Activated CD4-positive, alpha-beta T cell treated with anti-CD3 and anti-CD28 coated beads, Interleukin-2, amount 50 U/mL, for 1 hour (primary cell): ENCODE data around the gene TAF4.
"Not testable (repeated sequence)": the region's sequence is repeated elsewhere in the genome, so short reads cannot be mapped to it uniquely, and the experiment has no call there.

ENCODE experiments used
- DNase-seq: peaks from one replicate; pipeline ENCODE4 v3.0.0-alpha.2; 2020

TAF4 gene

GRCh38 chr20:61973515-61974356 lies 91.9 kb downstream of the TAF4 start:
- no peak for DNase-seq

- no peak for DNase-seq
Measured at GRCh38 chr20:61972636-61973508, 92.8 kb downstream of the TAF4 start.

DNA sequence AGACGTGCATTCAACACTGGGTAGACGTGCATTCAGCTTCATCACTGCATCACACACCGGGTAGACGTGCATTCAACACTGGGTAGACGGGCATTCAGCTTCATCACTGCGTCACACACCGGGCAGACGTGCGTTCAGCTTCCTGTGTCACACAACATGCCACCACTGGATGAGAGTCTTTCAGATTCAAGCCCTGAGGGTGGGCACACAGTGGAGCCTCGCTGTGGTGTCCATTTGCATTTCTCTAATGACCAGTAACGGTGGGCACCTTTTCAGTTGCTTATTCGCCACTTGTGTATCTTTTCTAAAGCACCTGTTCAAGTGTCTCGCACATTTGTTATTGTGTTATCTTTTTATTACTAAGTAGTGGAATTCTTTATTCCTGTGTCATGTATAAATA lies 94.1 kb downstream of the TAF4 start:
- not testable (repeated sequence) for DNase-seq

DNA sequence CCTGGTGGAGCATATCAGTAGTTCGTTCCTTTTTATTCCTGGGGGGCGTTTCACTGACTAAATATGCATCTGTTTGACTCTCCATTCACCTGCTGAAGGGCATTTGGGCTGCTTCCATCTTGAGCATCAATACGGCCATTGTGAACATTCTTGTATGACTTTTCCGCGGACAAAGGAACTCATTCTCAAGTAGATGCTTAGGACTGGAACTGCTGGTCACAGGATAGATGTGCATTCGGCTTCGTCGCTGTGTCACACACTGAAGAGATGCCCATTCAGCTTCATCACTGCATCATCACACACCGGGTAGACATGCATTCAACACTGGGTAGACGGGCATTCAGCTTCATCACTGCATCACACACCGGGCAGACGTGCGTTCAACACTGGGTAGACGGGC lies 95.3 kb downstream of the TAF4 start:
- DNase-seq, result no peak

DNA sequence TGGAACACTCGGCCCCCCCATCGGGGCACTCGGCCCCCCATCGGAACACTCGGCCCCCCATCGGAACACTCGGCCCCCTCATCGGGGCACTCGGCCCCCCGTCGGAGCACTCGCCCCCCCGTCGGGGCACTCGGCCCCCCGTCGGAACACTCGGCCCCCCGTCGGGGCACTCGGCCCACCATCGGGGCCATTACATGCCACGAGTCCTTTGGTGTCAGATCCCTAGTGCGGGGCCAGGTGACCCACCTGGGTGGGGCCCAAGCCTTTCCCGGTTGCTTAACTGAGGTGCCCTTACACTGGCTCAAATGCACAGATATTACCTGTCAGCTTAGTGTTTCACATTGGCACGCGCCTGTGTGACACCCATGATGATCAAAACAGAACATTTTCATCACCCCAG lies 95.9 kb downstream of the TAF4 start:
- DNase-seq, result no peak

GRCh38 chr20:61968932-61969331 lies 96.7 kb downstream of the TAF4 start:
- DNase-seq, result no peak

DNA sequence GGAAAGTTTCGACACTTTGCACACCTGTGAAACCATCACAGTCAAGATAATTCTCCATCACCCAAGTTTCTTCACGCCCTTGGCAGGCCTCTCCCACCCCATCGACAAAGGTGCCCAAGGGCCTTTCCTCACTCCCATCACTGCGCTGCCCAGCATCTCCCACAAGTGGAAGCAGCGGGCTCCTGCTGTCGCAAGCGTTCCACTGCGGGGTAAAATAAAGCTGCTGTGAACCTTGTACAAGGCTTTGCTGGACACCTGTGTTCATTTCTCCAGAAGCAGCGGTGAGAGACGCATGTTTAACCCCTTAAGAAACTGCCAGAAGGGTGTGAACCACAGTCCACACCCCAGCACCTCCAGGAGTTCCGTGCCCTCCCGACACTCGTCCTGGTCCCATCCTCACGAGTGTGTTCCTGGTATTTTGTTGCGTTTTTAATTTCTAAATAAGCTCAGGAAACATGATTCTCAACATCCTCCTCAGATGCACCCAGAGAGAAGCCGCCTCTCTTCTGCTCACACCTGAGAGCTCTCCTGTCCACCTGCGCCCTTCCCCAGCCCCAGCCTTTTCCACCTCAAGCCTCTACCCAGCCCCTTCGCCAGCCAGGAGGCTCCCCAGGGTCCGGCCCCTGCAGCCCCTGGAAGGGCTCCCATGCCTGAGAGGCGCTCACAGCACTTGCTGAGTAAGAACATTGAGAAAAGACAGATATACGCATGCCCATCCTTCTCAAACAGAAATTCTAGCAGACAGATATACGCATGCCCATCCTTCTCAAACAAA lies 97.5 kb downstream of the TAF4 start:
- DNase-seq, result no peak

- no peak for DNase-seq
Measured at GRCh38 chr20:61967300-61967699, 98.4 kb downstream of the TAF4 start.

GRCh38 chr20:61966492-61967244 lies 99.0 kb downstream of the TAF4 start:
- no peak for DNase-seq

DNA sequence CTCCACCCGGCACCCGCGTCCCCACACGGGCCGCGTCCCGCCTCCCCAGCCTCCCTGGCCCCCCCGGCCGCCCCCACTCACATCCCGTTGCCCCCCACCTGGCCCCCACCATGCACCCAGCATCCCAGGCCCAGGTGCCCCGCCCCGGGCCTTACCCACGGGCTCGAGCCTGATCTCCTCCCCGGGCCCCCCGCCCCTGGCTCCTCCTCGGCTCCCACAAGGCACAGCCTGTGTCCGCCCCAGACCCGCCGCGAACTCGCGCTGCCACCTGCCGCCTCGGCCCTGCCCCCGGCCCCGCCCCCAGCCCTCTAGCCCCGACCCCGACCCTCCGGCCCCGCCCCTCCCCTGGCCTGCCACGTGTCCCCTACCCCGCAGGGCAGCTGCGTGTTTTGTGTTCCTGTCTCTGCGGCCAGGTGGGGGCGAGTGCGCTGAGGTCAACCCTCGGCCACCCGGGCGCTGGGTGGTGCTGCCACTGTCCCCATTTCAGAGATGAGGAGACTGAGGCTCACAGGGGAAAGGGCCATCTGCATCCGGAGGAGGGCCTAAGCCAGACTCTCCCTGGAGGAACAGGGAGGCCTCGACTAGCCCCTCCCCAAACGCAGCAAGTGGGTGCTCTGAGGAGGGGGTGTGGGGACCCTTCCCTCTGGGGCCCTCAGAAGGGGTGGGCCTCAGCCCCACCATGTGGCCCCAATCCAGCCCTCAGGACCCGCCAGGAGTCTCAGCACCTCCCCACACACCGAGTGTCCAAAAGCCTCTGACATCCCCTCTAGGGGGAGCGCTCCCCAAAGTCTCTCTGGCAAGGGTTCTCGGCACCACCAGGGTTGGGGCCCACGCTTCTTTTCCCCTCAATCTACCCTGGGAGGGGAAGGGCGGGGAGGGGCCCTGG lies 99.8 kb downstream of the TAF4 start:
- DNase-seq, result no peak

DNA sequence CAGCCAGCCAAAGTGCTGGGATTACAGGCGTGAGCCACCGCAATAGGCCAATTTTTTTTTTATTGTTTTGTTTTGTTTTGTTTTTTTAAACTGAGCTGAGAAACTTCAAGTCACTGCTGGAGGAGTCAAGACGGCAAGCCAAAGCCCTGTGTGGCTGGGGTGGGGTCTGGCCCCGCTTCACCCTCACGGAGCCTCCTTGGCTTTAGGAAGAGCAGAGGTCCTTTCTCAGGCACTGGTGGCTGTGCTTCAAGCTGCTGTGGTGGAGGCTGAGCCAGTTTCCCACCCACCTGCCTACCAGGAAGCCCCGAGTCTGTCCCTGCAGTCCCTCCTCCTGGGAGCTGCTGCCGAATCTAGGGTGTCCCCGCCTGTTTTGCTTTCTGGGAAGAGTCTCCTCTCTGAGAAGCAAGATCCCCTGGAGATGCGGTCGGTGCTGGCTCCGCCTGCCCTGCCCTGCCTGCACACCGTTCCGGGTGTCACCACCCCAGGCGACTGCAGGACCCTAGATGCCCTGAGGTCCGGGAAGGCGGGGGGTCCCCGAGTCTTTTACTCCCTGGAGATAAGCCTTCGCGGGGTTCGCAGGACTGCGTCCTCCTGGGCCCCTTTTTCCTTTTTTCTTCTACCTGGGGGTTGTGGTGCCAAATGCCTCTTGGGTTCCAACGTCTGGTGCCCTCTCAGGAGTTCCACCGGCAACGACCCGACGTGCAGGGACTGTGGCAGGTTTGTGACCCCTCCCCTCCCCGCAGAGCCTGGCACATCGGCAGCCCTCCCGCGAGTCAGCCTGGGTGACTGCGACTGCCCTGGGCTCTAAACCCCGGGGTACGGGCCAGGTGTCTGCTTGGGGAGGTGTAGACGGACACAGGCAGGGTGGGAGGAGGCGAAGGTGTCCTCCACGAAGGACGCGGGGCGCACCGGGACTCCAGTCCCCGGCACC lies 100.7 kb downstream of the TAF4 start:
- DNase-seq, result no peak

GRCh38 chr20:61963885-61964674 lies 101.6 kb downstream of the TAF4 start:
- no peak for DNase-seq

DNA sequence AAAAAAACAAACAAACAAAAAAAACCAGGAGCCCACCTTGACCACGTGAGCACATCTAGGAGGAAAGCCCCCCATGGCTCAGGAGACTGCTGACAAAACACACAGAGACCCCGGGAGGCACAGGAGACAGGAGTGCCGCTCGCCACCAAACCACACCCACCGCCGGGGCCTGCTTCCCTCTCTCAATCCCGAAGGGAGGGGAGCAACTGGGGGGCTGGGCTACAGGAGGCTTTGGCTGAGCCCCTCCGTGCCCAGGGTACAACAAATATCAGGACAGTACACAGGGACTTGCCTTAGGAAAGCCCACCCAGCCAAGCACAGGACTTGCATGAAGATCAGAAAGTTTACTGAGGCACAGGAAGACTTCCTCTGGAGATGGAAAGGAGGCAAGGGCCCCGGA lies 102.5 kb downstream of the TAF4 start:
- DNase-seq, result no peak

DNA sequence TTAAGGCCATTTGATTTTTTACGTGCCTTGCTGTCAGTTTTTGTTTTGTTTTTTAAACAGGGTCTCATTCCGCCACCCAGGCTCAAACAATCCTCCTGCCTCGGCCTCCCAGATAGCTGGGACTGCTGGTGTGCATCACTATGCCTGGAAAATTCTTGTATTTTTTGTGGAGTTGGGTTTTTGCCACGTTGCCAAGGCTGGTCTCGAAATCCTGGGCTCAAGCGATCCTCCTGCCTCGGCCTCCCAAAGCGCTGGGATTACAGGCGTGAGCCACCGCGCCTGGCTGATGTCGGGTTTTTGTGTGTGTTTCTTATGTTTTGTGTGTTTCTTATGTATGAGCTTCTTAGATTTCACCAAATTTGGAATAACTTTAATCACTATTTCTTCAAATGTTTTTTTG lies 104.8 kb downstream of the TAF4 start:
- no peak for DNase-seq

GRCh38 chr20:61958773-61959700 lies 106.6 kb downstream of the TAF4 start:
- DNase-seq, result no peak

DNA sequence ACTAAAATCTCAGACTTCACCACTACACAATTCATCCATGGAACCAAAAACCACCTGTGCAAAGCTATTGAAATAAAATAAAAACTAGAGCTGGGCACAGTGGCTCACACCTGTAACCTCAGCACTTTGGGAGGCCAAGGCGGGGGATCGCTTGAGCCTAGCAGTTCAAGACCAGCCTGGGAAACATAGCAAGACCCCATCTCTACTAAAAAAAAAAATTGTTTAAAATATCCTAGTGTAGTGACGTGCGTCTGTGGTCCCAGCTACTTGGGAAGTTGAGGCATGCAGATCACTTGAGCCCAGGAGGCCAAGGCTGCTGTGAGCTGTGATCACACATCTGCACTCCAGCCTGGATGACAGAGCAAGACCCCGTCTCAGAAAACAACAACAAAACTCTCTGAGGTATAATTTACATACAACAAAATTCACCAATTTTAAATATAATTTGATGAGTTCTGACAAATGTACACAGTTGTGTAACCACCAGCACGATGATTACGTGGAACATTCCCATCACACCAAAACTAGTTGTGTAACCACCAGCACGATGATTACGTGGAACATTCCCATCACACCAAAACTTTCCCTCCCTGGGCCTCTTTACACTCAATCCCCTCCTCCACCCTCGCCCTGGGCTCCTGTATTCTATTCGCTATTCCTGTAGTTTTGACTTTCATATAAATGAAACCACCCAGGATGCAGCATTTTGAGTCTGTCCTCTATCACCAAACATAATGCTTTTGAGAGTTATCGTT lies 107.5 kb downstream of the TAF4 start:
- DNase-seq, result no peak
